Dedifferentiated amniotic fluid mesenchymal stem cell (primary cell): ENCODE results near the gene KPRP.

Experiments used
- DNase-seq: peaks from one replicate; pipeline ENCODE4 v3.0.0-alpha.2; 2016; ENCODE audit errors: extremely low spot score

Gene KPRP, protein sequence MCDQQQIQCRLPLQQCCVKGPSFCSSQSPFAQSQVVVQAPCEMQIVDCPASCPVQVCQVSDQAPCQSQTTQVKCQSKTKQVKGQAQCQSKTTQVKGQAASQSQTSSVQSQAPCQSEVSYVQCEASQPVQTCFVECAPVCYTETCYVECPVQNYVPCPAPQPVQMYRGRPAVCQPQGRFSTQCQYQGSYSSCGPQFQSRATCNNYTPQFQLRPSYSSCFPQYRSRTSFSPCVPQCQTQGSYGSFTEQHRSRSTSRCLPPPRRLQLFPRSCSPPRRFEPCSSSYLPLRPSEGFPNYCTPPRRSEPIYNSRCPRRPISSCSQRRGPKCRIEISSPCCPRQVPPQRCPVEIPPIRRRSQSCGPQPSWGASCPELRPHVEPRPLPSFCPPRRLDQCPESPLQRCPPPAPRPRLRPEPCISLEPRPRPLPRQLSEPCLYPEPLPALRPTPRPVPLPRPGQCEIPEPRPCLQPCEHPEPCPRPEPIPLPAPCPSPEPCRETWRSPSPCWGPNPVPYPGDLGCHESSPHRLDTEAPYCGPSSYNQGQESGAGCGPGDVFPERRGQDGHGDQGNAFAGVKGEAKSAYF

DNA sequence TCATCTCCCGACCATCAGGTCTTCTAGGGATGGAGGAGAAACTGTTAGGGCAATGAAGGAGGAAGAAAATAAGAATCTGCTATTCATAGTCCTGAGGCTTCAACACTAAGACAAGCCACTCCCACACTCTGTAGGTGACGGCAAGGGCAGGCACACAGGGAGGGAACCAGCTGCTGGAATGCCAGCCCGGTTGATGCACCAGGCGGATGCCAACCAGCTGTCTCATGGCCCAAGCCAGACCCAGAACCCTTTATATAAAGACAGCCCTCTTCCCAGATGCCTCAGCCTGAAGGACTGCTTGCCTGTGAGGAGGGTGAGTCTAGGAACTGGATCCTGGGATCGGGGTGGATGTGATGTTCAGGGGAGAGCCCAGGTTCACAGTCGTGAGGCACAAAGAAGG is at the start of gene KPRP:
Gene KPRP, plus strand, starts transcription at position 279 of the 400 bp plus-strand sequence. CDS start 1,564 bp downstream, outside the sequence.
- no peak for DNase-seq

DNA sequence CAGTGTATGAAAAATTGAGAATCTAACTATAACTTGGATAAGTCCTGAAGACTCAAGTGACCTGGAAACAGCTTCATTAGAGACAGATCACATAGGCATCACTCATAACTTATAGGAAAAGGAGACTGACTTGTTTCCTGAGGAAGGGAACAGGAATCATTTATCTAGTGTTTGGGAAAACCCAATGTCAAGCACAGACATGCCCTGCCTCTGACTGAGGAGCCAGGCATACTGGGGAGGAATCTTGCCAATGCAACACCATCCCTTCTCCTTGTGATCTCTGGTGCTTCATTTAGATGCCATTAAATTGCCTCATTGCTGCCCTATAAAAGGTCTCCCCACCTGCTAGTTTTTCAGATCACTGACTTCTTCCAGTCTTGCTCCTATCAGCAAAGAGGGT is 39.6 kb upstream of the KPRP start:
- no peak for DNase-seq

DNA sequence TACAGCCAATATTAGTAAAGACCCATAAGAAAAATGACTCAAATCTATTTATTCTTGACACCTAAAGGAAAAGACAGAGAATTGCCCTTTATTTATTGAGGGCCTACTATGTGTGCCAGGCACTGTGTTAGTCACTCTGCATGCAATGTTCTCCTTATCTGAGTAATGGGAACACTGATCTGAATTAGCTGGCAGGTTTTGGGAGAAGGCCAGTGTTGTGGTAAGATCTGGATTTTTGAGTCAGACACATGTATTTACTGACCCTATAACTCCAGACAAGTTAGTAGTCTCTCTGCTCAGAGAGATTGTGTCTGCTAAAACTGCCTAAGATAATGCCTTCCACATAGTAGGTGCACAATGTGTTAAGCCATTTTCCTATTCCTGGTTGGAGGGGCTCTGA is 32.6 kb upstream of the KPRP start:
- no peak for DNase-seq

DNA sequence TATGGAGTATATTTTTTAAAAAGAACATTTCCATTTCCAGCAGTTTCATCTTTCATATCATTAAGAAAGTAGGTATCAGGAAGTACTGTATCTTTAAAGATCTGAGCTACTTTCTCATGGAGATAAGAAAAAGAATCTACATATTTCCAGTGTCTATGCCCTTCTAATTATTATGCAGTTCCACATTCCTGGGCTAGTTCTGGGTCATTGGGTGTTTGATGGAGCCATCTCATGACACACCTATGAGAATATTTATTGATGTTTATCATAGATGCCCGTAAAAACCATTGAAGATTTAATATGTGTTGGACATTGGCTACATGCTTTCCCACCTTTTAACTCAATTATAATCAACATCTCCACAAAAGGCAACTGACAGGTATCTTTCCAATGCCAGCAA is 28.8 kb upstream of the KPRP start:
- DNase-seq, result no peak

DNA sequence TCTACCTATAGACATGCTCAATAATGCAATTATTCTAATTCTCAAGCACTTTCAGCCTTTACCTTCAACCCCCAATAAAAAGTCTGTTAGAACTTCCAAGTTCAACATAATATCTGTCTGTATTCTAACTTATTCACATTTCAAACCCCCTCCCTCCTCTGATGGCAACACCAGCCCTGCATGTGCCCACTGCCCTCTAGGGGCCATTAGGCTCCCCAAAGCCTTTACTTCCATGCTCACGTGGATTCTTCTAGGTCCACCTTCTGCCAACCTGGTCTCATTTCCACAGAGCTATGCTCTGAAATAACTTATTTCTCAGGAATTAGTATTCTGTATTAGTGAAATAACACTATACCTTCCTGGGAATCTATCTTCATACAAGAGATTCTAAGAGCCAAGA is 22.2 kb upstream of the KPRP start:
- DNase-seq, result no peak

DNA sequence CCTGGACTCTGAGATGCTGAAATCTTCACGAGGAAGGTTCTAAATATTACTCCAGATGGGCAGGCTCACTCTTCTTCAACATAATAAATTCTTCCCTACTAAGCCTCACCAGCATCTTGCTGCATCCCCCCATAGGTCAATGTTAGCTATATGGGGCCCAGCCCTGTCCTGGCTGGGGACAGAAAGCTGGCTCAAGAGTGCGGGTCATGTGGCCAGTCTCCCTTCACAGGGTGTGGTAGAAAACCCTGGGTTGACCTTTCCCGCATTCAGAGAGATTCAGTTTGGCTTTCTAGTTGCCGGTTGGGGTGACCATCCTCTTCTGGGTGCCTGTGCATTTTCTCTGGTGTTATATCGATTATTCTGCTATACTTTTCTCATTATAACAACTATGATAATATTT is 19.8 kb upstream of the KPRP start:
- no peak for DNase-seq

DNA sequence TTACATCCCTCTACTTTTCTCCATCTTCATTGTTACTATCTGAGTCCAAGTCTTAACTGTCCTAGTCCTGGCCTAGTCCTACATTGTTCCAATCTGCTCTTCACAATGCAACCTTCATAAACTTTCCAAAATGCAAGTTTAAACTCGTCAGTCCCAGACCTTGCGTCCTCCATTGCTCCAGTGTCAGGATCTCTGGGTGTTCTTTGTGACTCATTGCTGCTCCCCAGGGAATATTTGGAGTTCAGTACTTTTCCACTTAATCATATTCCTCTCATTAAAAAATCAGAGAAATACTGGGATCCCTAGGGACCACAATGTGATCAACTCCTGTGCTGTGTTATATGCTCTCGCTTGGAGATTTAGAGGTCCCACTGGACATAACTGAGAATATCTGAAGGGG is 18.0 kb upstream of the KPRP start:
- no peak for DNase-seq

DNA sequence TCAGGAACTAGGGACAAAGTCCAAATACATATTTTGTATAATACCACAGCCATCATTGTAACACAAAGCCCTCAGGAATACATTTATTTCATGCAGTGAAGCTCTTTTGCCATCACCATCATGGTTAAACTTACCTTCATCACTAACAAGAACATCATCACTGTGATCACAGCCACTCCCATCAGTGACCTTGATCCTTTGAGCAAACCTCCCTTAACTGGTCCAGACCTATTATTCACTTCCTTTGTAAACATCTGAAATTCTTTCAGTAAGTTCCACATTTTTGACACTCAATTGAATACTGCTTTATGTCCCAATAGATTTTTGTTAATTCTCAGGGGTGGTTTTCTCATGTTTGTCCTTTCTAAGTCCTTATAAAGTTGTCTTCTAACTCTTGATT is 16.2 kb upstream of the KPRP start:
- no peak for DNase-seq

DNA sequence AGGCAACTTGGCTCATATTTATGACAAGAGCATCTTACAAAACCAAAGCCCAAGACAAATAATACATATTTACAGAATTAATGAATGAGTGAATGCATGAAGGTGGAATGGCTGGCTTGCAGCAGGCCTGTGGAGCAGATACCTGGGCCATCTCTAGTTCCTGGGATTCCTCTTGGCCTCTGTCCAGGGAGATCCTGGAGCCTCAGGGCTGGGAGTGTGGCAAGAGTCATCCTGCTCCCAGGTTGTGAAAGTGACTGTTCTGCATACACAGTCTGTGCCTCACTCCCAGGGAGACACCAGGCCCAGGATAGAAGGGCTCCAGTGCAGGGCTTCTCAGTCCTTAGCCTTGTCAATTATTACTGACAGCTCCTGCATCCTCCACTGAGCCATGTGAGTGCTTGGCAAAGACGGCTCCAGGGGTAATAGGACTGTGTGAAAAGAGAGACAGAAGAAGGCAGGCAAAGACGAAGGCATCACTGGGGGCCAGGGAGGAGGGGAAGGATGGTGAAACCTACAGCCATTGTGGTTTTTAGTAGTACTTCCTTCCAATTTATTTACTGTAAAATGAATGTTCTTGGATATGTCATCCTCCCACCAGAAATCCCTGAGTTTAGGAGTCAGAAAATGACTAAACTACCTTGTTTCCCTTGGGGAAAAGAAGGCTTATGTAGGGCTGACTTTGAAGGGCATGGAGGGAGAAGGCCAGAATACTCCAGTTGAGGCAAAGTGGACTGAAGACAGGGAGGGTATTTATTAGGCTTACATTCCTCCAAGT is 14.3 kb upstream of the KPRP start:
- no peak for DNase-seq

DNA sequence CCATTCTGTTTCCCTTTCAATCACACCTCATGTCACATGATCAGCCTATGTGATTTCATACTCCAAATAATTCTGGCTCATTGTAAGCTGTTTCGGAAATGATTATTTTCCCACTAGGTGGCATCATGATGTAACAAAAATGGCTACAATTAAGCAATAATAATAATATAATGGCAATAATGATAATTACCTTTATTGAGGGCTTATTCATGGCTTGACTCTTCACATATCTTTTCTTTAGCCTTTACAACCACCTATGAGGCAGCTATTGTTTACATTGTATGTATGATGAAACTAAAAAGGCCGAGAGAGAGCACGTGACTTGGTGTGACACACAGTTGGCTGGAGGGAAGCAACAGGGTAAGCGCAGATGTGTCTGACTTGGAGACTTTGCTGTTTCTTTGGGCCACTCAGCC is 12.5 kb upstream of the KPRP start:
- no peak for DNase-seq

DNA sequence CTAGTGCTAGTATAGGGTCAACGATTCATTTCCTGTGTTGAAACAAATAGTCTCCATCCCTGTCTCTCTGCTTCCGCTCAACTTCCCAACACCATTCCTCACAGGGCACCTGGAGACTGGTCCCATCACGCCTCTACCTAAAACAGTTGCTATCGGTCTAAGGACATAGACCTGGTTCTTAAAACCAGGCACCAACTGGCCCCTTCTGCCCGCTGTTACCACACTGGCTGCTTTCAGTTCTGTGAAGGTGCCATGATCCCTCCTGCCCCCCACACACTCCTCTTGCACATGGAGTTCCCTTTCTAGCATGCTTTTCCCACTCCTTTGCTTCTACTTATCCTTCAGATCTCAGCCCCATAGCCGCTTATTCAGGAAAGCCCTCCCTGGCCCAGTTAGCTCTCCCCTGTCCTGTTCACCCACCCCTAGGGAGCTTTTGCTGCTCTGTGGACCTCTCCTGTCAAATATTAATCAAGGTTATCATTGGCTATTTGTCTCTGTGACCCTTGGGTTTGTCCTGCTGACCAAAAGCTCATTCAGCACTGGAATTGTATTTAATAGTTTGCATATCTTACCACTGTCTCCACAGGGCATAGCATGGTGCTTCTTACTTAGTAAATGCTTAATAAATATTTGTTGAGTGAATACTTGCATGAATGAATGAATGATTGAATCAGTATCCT is 11.9 kb upstream of the KPRP start:
- DNase-seq, result no peak

DNA sequence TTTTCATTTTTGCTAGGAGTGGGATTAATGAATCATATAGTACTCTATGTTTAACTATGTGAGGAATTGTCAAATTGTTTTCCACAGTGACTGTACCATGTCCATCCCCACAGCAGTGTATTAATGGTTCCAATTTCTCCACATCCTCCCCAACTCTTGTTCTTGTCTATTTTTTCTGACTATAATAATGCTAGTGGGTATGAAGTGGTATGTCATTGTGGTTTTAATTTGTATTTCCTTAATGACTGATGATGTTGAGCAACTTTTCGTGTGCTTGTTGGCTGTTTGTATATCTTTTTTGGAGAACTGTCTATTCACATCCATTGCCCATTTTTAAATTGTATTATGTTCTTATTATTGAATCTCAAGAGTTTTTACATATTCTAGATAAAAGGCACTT is 10.0 kb upstream of the KPRP start:
- no peak for DNase-seq

DNA sequence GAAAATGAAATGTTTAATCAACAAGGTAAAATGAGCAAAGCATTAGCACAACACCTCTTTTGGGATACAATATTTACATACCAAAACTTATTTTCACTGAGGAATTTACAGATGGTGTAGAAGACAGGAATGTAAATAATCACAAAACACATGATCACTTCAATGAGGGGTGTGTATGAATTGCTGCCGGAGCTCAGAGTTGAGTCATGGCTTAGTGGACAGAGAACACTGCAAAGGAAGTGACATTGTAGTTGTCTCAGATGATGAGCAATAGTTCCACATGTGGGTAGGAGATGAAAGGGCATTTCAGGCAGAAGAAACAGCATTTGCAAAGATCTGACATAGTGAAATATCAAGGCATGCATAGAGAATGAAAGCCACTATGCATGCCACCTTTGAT is 5.6 kb upstream of the KPRP start:
- DNase-seq, result no peak

DNA sequence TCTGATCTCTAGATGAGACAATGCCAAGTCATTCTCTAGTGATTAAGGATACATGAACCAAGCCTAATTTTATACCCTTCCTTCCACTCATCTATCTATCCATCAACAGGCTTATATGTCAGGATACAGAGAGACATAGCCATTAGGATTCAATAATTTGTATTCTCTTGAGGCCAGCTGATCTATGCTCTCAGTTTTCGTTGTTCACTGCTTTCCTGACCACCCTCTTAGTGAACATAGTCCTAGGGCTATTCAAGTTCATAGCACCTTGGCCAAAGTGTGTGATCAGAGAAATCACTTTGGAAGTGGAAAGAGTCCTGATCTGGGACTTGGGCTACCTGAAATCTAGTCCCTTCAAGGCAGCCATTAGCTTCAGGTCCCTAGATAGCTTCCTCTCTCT is 4.2 kb upstream of the KPRP start:
- DNase-seq, result no peak

DNA sequence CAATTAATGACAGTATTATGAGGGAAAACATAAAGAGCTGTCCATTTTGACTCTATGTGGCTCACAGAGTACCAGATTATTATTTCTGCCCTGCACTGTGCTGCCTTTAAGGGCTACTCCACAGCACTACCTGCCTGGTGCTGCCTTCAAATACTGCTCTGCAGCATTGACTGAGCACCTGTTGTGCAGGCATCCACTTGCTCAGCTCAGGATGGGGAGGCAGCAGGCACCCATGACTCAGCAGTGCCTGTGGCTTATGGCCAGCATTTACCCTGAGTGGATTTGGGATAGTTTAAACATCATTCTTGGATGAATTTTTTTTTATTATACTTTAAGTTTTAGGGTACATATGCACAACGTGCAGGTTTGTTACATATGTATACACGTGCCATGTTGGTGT is 953 bp upstream of the KPRP start:
- DNase-seq, result no peak

DNA sequence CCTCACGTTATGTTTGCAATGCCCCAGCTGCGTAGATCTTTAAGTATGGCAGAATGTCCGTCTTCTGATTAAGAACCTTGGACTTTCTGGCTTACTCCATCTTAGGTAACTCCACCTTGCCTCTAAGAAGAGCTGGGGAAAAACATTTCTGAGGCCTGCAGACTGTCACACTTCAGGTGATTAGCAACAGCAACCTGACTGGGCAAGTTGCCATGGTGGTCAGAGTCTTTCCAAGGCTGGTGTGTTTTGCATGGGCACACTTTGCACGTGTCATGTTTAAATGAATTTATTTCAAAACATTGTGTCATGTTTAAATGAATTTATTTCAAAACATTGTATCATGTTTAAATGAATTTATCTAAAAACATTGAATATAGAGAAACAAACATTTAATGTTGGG is 811 bp downstream of the KPRP start:
- no peak for DNase-seq

DNA sequence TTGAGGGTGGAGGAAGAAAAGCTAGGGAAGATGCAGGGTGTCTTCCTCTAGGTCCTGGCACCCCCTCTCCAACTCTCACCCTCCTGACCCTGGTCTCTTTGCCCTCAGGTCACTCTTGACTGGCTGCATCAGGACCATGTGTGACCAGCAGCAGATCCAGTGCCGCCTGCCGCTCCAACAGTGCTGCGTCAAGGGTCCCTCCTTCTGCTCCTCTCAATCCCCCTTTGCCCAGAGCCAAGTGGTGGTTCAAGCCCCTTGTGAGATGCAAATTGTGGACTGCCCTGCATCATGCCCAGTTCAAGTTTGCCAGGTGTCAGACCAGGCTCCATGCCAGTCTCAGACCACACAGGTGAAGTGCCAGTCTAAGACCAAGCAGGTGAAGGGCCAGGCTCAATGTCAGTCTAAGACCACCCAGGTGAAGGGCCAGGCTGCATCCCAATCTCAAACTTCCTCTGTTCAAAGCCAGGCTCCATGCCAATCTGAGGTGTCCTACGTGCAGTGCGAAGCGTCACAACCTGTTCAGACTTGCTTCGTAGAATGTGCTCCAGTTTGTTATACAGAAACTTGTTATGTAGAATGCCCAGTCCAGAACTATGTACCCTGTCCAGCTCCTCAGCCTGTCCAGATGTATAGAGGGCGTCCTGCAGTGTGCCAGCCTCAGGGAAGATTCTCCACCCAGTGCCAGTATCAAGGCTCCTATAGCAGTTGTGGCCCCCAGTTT is 1.8 kb downstream of the KPRP start:
- DNase-seq, result no peak

DNA sequence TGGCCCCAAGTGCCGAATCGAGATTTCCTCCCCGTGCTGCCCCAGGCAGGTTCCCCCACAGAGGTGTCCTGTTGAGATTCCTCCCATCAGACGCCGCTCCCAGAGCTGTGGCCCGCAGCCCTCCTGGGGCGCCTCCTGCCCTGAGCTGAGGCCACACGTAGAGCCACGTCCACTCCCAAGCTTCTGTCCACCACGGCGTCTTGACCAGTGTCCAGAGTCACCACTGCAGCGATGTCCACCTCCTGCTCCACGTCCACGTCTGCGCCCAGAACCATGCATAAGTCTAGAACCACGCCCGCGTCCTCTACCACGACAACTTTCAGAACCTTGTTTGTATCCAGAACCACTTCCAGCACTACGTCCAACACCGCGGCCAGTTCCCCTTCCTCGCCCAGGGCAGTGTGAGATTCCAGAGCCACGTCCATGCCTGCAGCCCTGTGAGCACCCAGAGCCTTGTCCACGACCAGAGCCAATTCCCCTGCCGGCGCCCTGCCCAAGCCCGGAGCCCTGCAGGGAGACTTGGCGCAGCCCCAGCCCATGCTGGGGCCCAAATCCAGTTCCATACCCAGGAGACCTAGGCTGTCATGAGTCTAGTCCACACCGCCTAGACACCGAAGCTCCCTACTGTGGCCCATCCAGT is 2.8 kb downstream of the KPRP start:
- DNase-seq, result no peak

DNA sequence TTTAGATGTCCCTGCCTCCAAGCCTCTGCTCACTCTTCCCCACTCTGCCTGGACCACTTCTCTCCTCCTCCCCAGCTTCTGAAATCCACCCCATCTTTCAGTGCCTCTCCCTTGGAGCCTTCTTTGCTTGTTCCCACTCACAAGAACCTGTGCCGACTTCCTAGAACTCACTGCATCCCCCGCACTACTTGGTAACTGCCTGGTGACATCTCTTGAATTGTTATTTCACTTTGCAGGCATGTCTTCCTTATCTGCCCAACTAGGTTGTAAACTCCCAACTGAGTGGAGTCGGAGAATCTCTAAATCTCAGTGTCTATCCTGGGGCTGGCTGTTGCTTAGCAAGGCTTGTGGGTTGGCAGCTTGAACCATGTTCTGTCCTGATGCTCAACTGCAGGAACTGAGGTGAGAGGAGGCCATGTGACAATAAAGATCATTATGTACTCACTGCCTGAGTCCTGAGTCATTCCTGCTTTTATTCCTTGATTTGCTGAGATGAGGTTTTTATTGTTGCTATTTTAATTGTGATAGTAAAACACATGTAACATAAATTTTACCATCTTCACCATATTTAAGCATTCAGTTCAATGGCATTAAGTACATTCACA is 3.9 kb downstream of the KPRP start:
- no peak for DNase-seq

DNA sequence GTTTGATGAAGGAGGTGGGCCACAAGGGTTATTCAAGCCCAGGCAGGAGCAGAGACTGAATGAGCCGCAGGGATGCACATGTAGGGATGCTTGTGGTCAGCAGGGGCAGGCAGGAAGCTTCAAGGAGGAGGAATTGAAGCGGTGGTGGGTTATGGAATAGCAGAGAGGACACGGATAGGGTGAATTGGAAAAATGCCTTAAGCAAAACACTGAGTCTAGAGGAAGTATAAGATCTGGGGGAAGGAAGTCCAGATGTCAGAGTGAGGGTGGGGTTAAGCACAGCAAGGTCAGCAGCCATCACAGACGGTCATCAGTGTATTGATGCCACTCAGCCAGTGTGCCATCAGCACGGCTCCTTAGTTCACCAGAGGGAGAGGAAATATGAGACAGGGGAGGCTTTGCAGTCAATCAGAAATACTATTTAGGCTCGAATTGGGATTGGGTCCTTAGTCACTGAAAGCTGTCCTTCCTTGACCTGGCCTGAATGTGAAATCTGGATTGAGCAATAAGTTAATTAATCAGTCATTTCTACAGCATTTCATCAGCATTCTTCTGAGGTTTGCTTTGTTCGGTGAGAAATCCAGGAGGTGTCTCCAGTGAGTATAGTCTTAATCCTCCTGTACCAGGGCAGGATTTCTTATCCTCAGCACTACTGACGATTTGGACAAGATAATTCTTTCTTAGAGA is 11.2 kb downstream of the KPRP start:
- DNase-seq, result no peak
